Naive thymus-derived CD4-positive, alpha-beta T cell (primary cell): Measurements from ENCODE around the gene WWOX. TPM values are rescaled to one million over a fixed set of nuclear protein-coding genes. Genes with fewer than 3 reads are reported as not detected.

Experiments used
- ATAC-seq: fragments of 150-1000 bp; cut with Tn5 transposase; 2 replicates; pipeline ENCODE4 v1.10.0; 2021; ENCODE audit warnings: mild to moderate bottlenecking, moderate library complexity
- CTCF ChIA-PET: fragments of 350-600 bp; sonication (Branson Sonifier 250); formaldehyde crosslinking; loops from one replicate; lab custom pipeline; 2021; ENCODE audit warnings: antibody characterized with exemption; lab: Charles Lee
- POLR2A ChIA-PET: fragments of 350-600 bp; sonication (Branson Sonifier 250); formaldehyde crosslinking; loops from one replicate; lab custom pipeline; 2021; ENCODE audit warnings: antibody characterized with exemption, inconsistent platforms; lab: Charles Lee
- DNase-seq, 9 donors: peaks; one replicate each; pipeline versions ENCODE4 v3.0.0 to v3.0.0-alpha.2; 2020 to 2022; ENCODE audit warnings: mixed read lengths in 1 of 9
- H3K27ac ChIP-seq: one replicate; pipeline ENCODE4 v1.7.0; 2013; ENCODE audit warnings: mild to moderate bottlenecking, low read depth, low read length, moderate library complexity
- H3K27me3 ChIP-seq, 2 donors: one replicate each; pipeline ENCODE4 v1.7.0; 2013; ENCODE audit warnings: low read length in 2 of 2, mild to moderate bottlenecking in 2 of 2, moderate library complexity in 2 of 2; ENCODE audit not compliant: control insufficient read depth in 2 of 2, insufficient read depth in 2 of 2
- H3K36me3 ChIP-seq, 3 experiments: 1 replicate in 2 of 3; 2 replicates in 1 of 3; pipeline ENCODE4 v1.7.0; 2013; ENCODE audit warnings: low read length in 3 of 3, mild to moderate bottlenecking in 3 of 3, moderate library complexity in 1 of 3; ENCODE audit not compliant: insufficient read depth in 3 of 3, control insufficient read depth in 2 of 3
- H3K4me1 ChIP-seq, 2 donors: one replicate each; pipeline ENCODE4 v1.7.0; 2013; ENCODE audit warnings: low read length in 2 of 2, mild to moderate bottlenecking in 2 of 2, moderate library complexity in 1 of 2; ENCODE audit not compliant: control insufficient read depth in 2 of 2, insufficient read depth in 2 of 2
- H3K4me3 ChIP-seq: 2 replicates; pipeline ENCODE4 v1.7.0; 2013; ENCODE audit warnings: mild to moderate bottlenecking, low read length
- H3K9me3 ChIP-seq, 3 experiments: 1 replicate in 2 of 3; 2 replicates in 1 of 3; pipeline ENCODE4 v1.7.0; 2013; ENCODE audit warnings: low read length in 3 of 3; ENCODE audit not compliant: control insufficient read depth in 2 of 3
- H3K27ac Mint-ChIP-seq, 9 donors: one replicate each; pipeline ENCODE4 v1.8.0; 2020 to 2022; ENCODE audit warnings: mixed read lengths in 9 of 9, mild to moderate bottlenecking in 8 of 9, moderate library complexity in 5 of 9, inconsistent platforms in 2 of 9
- H3K27me3 Mint-ChIP-seq, 5 donors: one replicate each; pipeline ENCODE4 v1.8.0; 2021 to 2022; ENCODE audit warnings: mixed read lengths in 5 of 5, mild to moderate bottlenecking in 1 of 5
- H3K36me3 Mint-ChIP-seq, 5 donors: one replicate each; pipeline ENCODE4 v1.8.0; 2020 to 2022; ENCODE audit warnings: mixed read lengths in 5 of 5, mild to moderate bottlenecking in 3 of 5, inconsistent platforms in 1 of 5
- H3K4me1 Mint-ChIP-seq, 7 donors: one replicate each; pipeline ENCODE4 v1.8.0; 2020 to 2022; ENCODE audit warnings: mixed read lengths in 7 of 7, mild to moderate bottlenecking in 3 of 7, inconsistent platforms in 1 of 7
- H3K4me3 Mint-ChIP-seq, 10 donors: one replicate each; pipeline ENCODE4 v1.8.0; 2020 to 2022; ENCODE audit warnings: mild to moderate bottlenecking in 10 of 10, mixed read lengths in 10 of 10, moderate library complexity in 6 of 10, inconsistent platforms in 2 of 10
- H3K9me3 Mint-ChIP-seq, 11 donors: one replicate each; pipeline ENCODE4 v1.8.0; 2020 to 2022; ENCODE audit warnings: mixed read lengths in 11 of 11, mild to moderate bottlenecking in 4 of 11, inconsistent platforms in 1 of 11, moderate library complexity in 1 of 11
- intact Hi-C, 2 donors: fragments of 100-400 bp; cut with micrococcal nuclease; formaldehyde crosslinking; loops; one replicate each; pipeline ENCODE4 v1.15.1; 2023
- polyA plus RNA-seq, 2 donors: library from polyadenylated mRNA; unstranded; fragments of 300-500 nt; fragmentation: Illumina TruSeq; gene quantifications; one replicate each; pipeline ENCODE4 v1.2.3, GENCODE V29; 2021
- total RNA-seq, 6 experiments: library from RNA in 5 of 6; stranded (reverse) in 5 of 6; gene quantifications; 1 replicate in 5 of 6; 2 replicates in 1 of 6; pipeline ENCODE4 v1.2.3 and lab custom pipeline; 2021 to 2026

WWOX gene
- total and polyA plus RNA-seq, 7 experiments from 2014 or later, result 13.8 to 31.1 (median 20.8) TPM

- Mint-ChIP-seq H3K36me3 (peaks cover 0 to 7% (median 0%) of the 10 kb centered on the region in 5 donors), H3K9me3 (peaks cover 0 to 9% (median 0%) of the 10 kb centered on the region in 11 donors), H3K27me3 (peaks cover 0 to 11% (median 0%) of the 10 kb centered on the region in 5 donors), H3K27ac (peak overlapping the region in 1 of 9 donors; percentile 14), H3K4me1 (peaks cover 6 to 13% (median 7%) of the 10 kb centered on the region in 7 donors), H3K4me3 (no peak overlapping the region)
- Histone ChIP-seq H3K27ac (no peak overlapping the region), H3K27me3 (no peaks in the 10 kb centered on the region), H3K4me3 (no peak overlapping the region), H3K9me3 (no peaks in the 10 kb centered on the region), H3K36me3 (no peaks in the 10 kb centered on the region), H3K4me1 (peaks cover 0 to 21% of the 10 kb centered on the region in 2 donors)
- CTCF ChIA-PET, result interaction anchor here (0.6 to 1.5 kb wide), 3 partner anchors 17 to 116 kb away, joined by 3 to 4 read pairs (median 3); no protein-coding TSS in a partner anchor
- intact Hi-C loops, result no loop called here
- POLR2A ChIA-PET, result interaction anchor here (0.8 kb wide), 1 partner anchor 26 kb away, joined by 3 read pairs; no protein-coding TSS in a partner anchor
- no peak for ATAC-seq
- no peak for DNase-seq
Measured at GRCh38 chr16:78768226-78768625, 668.8 kb downstream of the WWOX start.

GRCh38 chr16:78768718-78769117, 669.3 kb downstream of the WWOX start:
- Histone ChIP-seq H3K4me1 (peaks cover 0 to 21% of the 10 kb centered on the region in 2 donors), H3K27ac (no peak overlapping the region), H3K27me3 (no peaks in the 10 kb centered on the region), H3K4me3 (no peak overlapping the region), H3K9me3 (no peaks in the 10 kb centered on the region), H3K36me3 (no peaks in the 10 kb centered on the region)
- Mint-ChIP-seq H3K27ac (peak overlapping the region in 2 of 9 donors; percentile 21 to 86), H3K27me3 (peaks cover 0 to 11% (median 0%) of the 10 kb centered on the region in 5 donors), H3K9me3 (peaks cover 0 to 11% (median 0%) of the 10 kb centered on the region in 11 donors), H3K4me1 (peaks cover 6 to 16% (median 7%) of the 10 kb centered on the region in 7 donors), H3K36me3 (peaks cover 0 to 10% (median 0%) of the 10 kb centered on the region in 5 donors), H3K4me3 (peak overlapping the region in 1 of 10 donors; percentile 18)
- CTCF ChIA-PET, result interaction anchor here (0.6 to 1.5 kb wide), 2 partner anchors 17 to 63 kb away, joined by 3 to 4 read pairs; no protein-coding TSS in a partner anchor
- DNase-seq, result no peak
- no peak for ATAC-seq
- intact Hi-C loops, result no loop called here
- POLR2A ChIA-PET, result interaction anchor here (0.8 kb wide), 1 partner anchor 26 kb away, joined by 3 read pairs; no protein-coding TSS in a partner anchor

- Mint-ChIP-seq H3K9me3 (peaks cover 0 to 9% (median 0%) of the 10 kb centered on the region in 11 donors), H3K36me3 (peaks cover 0 to 16% (median 0%) of the 10 kb centered on the region in 5 donors), H3K27ac (peak overlapping the region in 5 of 9 donors; percentile 1 to 26 (median 3)), H3K27me3 (peaks cover 0 to 5% (median 0%) of the 10 kb centered on the region in 5 donors), H3K4me1 (peaks cover 6 to 23% (median 7%) of the 10 kb centered on the region in 7 donors), H3K4me3 (peak overlapping the region in 2 of 10 donors; percentile 4 to 28)
- H3K36me3 ChIP-seq, result no peaks in the 10 kb centered on the region
- POLR2A ChIA-PET, result no interaction called here
- CTCF ChIA-PET, result interaction anchor here (0.6 to 2.2 kb wide), 7 partner anchors 10 to 1285 kb away, joined by 3 to 10 read pairs (median 3); no protein-coding TSS in a partner anchor
- ATAC-seq (peak; percentile 94), DNase-seq (peak; percentile 21 to 81 (median 52))
- H3K27me3 ChIP-seq, result no peaks in the 10 kb centered on the region
- H3K4me3 ChIP-seq, result no peak overlapping the region
- H3K9me3 ChIP-seq, result no peaks in the 10 kb centered on the region
- peaks cover 0 to 21% of the 10 kb centered on the region in 2 donors for H3K4me1 ChIP-seq
- intact Hi-C loops, result loop anchor here (1.0 to 10.0 kb wide), 7 partner anchors 12 to 832 kb away; no protein-coding TSS in a partner anchor
- H3K27ac ChIP-seq, result no peak overlapping the region
Measured at GRCh38 chr16:78770353-78771091, 671.1 kb downstream of the WWOX start.

- peaks cover 0 to 5% (median 0%) of the 10 kb centered on the region in 5 donors for H3K27me3 Mint-ChIP-seq
- no peak for DNase-seq
- intact Hi-C loops, result loop anchor here in 1 of 2 donors (10.0 kb wide), 1 partner anchor 302 kb away; no protein-coding TSS in a partner anchor
- ChIA-PET CTCF (interaction anchor here (0.6 kb wide), 1 partner anchor 20 kb away, joined by 3 read pairs; no protein-coding TSS in a partner anchor), POLR2A (no interaction called here)
- Histone ChIP-seq H3K9me3 (no peaks in the 10 kb centered on the region), H3K4me1 (peaks cover 0 to 21% of the 10 kb centered on the region in 2 donors), H3K27ac (no peak overlapping the region), H3K27me3 (no peaks in the 10 kb centered on the region), H3K4me3 (no peak overlapping the region), H3K36me3 (no peaks in the 10 kb centered on the region)
- ATAC-seq, result no peak
- peaks cover 6 to 37% (median 7%) of the 10 kb centered on the region in 7 donors for H3K4me1 Mint-ChIP-seq
- peak overlapping the region in 1 of 9 donors; percentile 40 for H3K27ac Mint-ChIP-seq
- H3K36me3 Mint-ChIP-seq, result peaks cover 0 to 18% (median 0%) of the 10 kb centered on the region in 5 donors
- H3K4me3 Mint-ChIP-seq, result no peak overlapping the region
- peaks cover 0 to 14% (median 0%) of the 10 kb centered on the region in 11 donors for H3K9me3 Mint-ChIP-seq
Measured at GRCh38 chr16:78773291-78773702, 673.8 kb downstream of the WWOX start.

- Mint-ChIP-seq H3K27ac (peak overlapping the region in 1 of 9 donors; percentile 40), H3K9me3 (peaks cover 0 to 14% (median 0%) of the 10 kb centered on the region in 11 donors), H3K36me3 (peaks cover 0 to 18% (median 0%) of the 10 kb centered on the region in 5 donors), H3K4me3 (no peak overlapping the region), H3K4me1 (peaks cover 6 to 39% (median 7%) of the 10 kb centered on the region in 7 donors), H3K27me3 (peaks cover 0 to 5% (median 0%) of the 10 kb centered on the region in 5 donors)
- no peak overlapping the region for H3K27ac ChIP-seq
- peaks cover 0 to 17% of the 10 kb centered on the region in 2 donors for H3K4me1 ChIP-seq
- intact Hi-C loops, result loop anchor here in 1 of 2 donors (10.0 kb wide), 1 partner anchor 301 kb away; no protein-coding TSS in a partner anchor
- ChIA-PET POLR2A (no interaction called here), CTCF (interaction anchor here (0.5 to 0.6 kb wide), 2 partner anchors 20 to 844 kb away, joined by 3 to 4 read pairs; no protein-coding TSS in a partner anchor)
- no peaks in the 10 kb centered on the region for H3K27me3 ChIP-seq
- ATAC-seq (no peak), DNase-seq (no peak)
- no peaks in the 10 kb centered on the region for H3K9me3 ChIP-seq
- H3K36me3 ChIP-seq, result no peaks in the 10 kb centered on the region
- no peak overlapping the region for H3K4me3 ChIP-seq
Measured at GRCh38 chr16:78773706-78774105, 674.3 kb downstream of the WWOX start.

GRCh38 chr16:78775161-78775561, 675.7 kb downstream of the WWOX start:
- DNase-seq (peak in 1 of 9 donors; percentile 61), ATAC-seq (no peak)
- Mint-ChIP-seq H3K9me3 (peaks cover 0 to 14% (median 0%) of the 10 kb centered on the region in 11 donors), H3K4me1 (peaks cover 5 to 48% (median 6%) of the 10 kb centered on the region in 7 donors), H3K27me3 (peaks cover 0 to 5% (median 0%) of the 10 kb centered on the region in 5 donors), H3K27ac (peak overlapping the region in 1 of 9 donors; percentile 57), H3K4me3 (peak overlapping the region in 1 of 10 donors; percentile 20), H3K36me3 (peaks cover 0 to 18% (median 0%) of the 10 kb centered on the region in 5 donors)
- H3K9me3 ChIP-seq, result no peaks in the 10 kb centered on the region
- H3K27me3 ChIP-seq, result no peaks in the 10 kb centered on the region
- H3K36me3 ChIP-seq, result no peaks in the 10 kb centered on the region
- H3K27ac ChIP-seq, result no peak overlapping the region
- H3K4me3 ChIP-seq, result no peak overlapping the region
- H3K4me1 ChIP-seq, result peaks cover 0 to 8% of the 10 kb centered on the region in 2 donors
- ChIA-PET CTCF (no interaction called here), POLR2A (no interaction called here)
- intact Hi-C loops, result loop anchor here in 1 of 2 donors (5.0 to 10.0 kb wide), 4 partner anchors 187 to 827 kb away; partner anchors contain the start of gene MAF
